IMR-90 (cell line): ENCODE measurements around the gene WDR47. TPM values are rescaled to one million over a fixed set of nuclear protein-coding genes. Genes with fewer than 3 reads are reported as not detected.

ENCODE experiments used
- ATAC-seq: fragments of 200-7000 bp; cut with Tn5 transposase; 2 replicates; pipeline ENCODE4 v1.9.1; 2020; ENCODE audit warnings: low read depth, mild to moderate bottlenecking, moderate library complexity
- BruUV-seq: library from RNA; stranded (reverse); fragments of 400-500 nt; replicated peaks from 2 replicates; lab custom pipeline; 2021; lab: Mats Ljungman, UMichigan
- CTCF ChIA-PET: fragments of 300-600 bp; formaldehyde crosslinking; extraction: SDS; loops from one replicate; lab custom pipeline; 2021; ENCODE audit warnings: antibody characterized with exemption; lab: Yijun Ruan, JAX
- POLR2A ChIA-PET: fragments of 300-600 bp; sonication (Branson Sonifier 250); formaldehyde crosslinking; loops from one replicate; lab custom pipeline; 2022; ENCODE audit warnings: antibody characterized with exemption; ENCODE audit not compliant: unreplicated experiment; lab: Charles Lee
- DNase-seq: peaks from one replicate; pipeline ENCODE4 v3.0.0; 2013
- H2AFZ ChIP-seq: replicated peaks from 2 replicates; pipeline ENCODE3; 2013; ENCODE audit warnings: low read length, mild to moderate bottlenecking; ENCODE audit not compliant: poor library complexity
- H2AK5ac ChIP-seq: 2 replicates; pipeline ENCODE4 v1.6.1; 2013; ENCODE audit warnings: low read depth, low read length, inconsistent platforms
- H2AK9ac ChIP-seq: replicated peaks from 2 replicates; pipeline ENCODE3; 2013; ENCODE audit warnings: mild to moderate bottlenecking, low read depth, low read length, moderate library complexity; ENCODE audit not compliant: poor library complexity
- H2BK120ac ChIP-seq: 2 replicates; pipeline ENCODE4 v1.6.1; 2013; ENCODE audit warnings: low read depth, low read length, inconsistent platforms
- H2BK15ac ChIP-seq: 3 replicates; pipeline ENCODE4 v1.6.1; 2013; ENCODE audit warnings: low read depth, low read length, inconsistent platforms
- H2BK20ac ChIP-seq: 2 replicates; pipeline ENCODE4 v1.6.1; 2013; ENCODE audit warnings: low read depth, mild to moderate bottlenecking, inconsistent platforms, low read length, moderate library complexity
- H2BK5ac ChIP-seq: 2 replicates; pipeline ENCODE4 v1.6.1; 2013; ENCODE audit warnings: mild to moderate bottlenecking, low read depth, low read length, inconsistent platforms; ENCODE audit not compliant: poor library complexity, severe bottlenecking
- H3K14ac ChIP-seq: replicated peaks from 2 replicates; pipeline ENCODE4 v1.6.1; 2013; ENCODE audit warnings: low read depth, low read length, inconsistent platforms
- H3K18ac ChIP-seq: 2 replicates; pipeline ENCODE4 v1.6.1; 2013; ENCODE audit warnings: low read depth, low read length, control low read depth
- H3K23ac ChIP-seq: 2 replicates; pipeline ENCODE4 v1.6.1; 2013; ENCODE audit warnings: low read depth, low read length, inconsistent platforms
- H3K27ac ChIP-seq: 2 replicates; pipeline ENCODE4 v1.5.1; 2013; ENCODE audit warnings: mild to moderate bottlenecking, control low read depth, low read length; ENCODE audit not compliant: insufficient read depth
- H3K27me3 ChIP-seq: 2 replicates; pipeline ENCODE4 v1.6.1; 2013; ENCODE audit warnings: low read length; ENCODE audit not compliant: control insufficient read depth, insufficient read depth
- H3K36me3 ChIP-seq: 2 replicates; pipeline ENCODE4 v1.6.1; 2013; ENCODE audit warnings: low read length, mixed read lengths; ENCODE audit not compliant: control insufficient read depth, insufficient read depth
- H3K4ac ChIP-seq: 2 replicates; pipeline ENCODE4 v1.6.1; 2013; ENCODE audit warnings: low read depth, low read length, inconsistent platforms
- H3K4me1 ChIP-seq: 2 replicates; pipeline ENCODE4 v1.6.1; 2013; ENCODE audit warnings: low read length, mixed read lengths; ENCODE audit not compliant: control insufficient read depth, insufficient read depth
- H3K4me2 ChIP-seq: 2 replicates; pipeline ENCODE4 v1.6.1; 2013; ENCODE audit warnings: low read depth, mild to moderate bottlenecking, control low read depth, low read length, moderate library complexity
- H3K4me3 ChIP-seq: 2 replicates; pipeline ENCODE4 v1.5.1; 2013; ENCODE audit warnings: low read depth, mild to moderate bottlenecking, control low read depth, low read length, moderate library complexity; ENCODE audit not compliant: insufficient read depth
- H3K56ac ChIP-seq: 2 replicates; pipeline ENCODE4 v1.6.1; 2013; ENCODE audit warnings: low read length, inconsistent platforms; ENCODE audit not compliant: insufficient read depth; ENCODE audit errors: extremely low read depth
- H3K79me1 ChIP-seq, 2 experiments: 2 replicates each; pipeline ENCODE4 v1.6.1; 2013; ENCODE audit warnings: low read length in 2 of 2, inconsistent platforms in 1 of 2, low read depth in 1 of 2
- H3K9ac ChIP-seq: 2 replicates; pipeline ENCODE4 v1.6.1; 2013; ENCODE audit warnings: low read depth, low read length, control low read depth
- H3K9me1 ChIP-seq: 2 replicates; pipeline ENCODE4 v1.6.1; 2013; ENCODE audit warnings: low read length, inconsistent platforms; ENCODE audit not compliant: insufficient read depth
- H3K9me3 ChIP-seq: 2 replicates; pipeline ENCODE4 v1.6.1; 2013; ENCODE audit warnings: low read length; ENCODE audit not compliant: control insufficient read depth, insufficient read depth
- H4K20me1 ChIP-seq: 2 replicates; pipeline ENCODE4 v1.6.1; 2013; ENCODE audit warnings: low read length, inconsistent platforms; ENCODE audit not compliant: insufficient read depth
- H4K5ac ChIP-seq: 2 replicates; pipeline ENCODE4 v1.6.1; 2013; ENCODE audit warnings: mild to moderate bottlenecking, low read depth, low read length, control low read depth
- H4K8ac ChIP-seq, 2 experiments: 2 replicates each; pipeline ENCODE4 v1.6.1; 2013; ENCODE audit warnings: low read depth in 2 of 2, low read length in 2 of 2, control low read depth in 1 of 2, inconsistent platforms in 1 of 2
- H4K91ac ChIP-seq: 2 replicates; pipeline ENCODE4 v1.6.1; 2013; ENCODE audit warnings: low read depth, low read length, inconsistent platforms; ENCODE audit not compliant: insufficient read depth
- BHLHE40 ChIP-seq: fragments of 150-350 bp; IDR thresholded peaks from 2 replicates; pipeline ENCODE4 v1.6.1; 2016; ENCODE audit warnings: mild to moderate bottlenecking, low read depth, low read length
- CEBPB ChIP-seq: IDR thresholded peaks from 2 replicates; pipeline ENCODE4 v1.6.1; 2012; ENCODE audit warnings: low read depth, low read length, improper control_type of control experiment
- CHD1 ChIP-seq: IDR thresholded peaks from 2 replicates; pipeline ENCODE4 v1.6.1; 2012; ENCODE audit warnings: low read depth, low read length, improper control_type of control experiment
- FOS ChIP-seq: fragments of 150-350 bp; IDR thresholded peaks from 2 replicates; pipeline ENCODE4 v1.6.1; 2016; ENCODE audit warnings: low read depth, low read length
- MAFK ChIP-seq: IDR thresholded peaks from 2 replicates; pipeline ENCODE4 v1.6.1; 2012; ENCODE audit warnings: low read depth, low read length, improper control_type of control experiment
- MAZ ChIP-seq: IDR thresholded peaks from 2 replicates; pipeline ENCODE4 v1.6.1; 2012; ENCODE audit warnings: low read depth, mild to moderate bottlenecking, low read length, improper control_type of control experiment, moderate library complexity, borderline replicate concordance
- MXI1 ChIP-seq: IDR thresholded peaks from 2 replicates; pipeline ENCODE4 v1.6.1; 2012; ENCODE audit warnings: low read depth, mild to moderate bottlenecking, low read length, moderate library complexity, borderline replicate concordance
- NFE2L2 ChIP-seq: fragments of 150-350 bp; IDR thresholded peaks from 2 replicates; pipeline ENCODE4 v1.6.1; 2016; ENCODE audit warnings: low read depth, mild to moderate bottlenecking, low read length
- RAD21 ChIP-seq: IDR thresholded peaks from 2 replicates; pipeline ENCODE4 v1.6.1; 2012; ENCODE audit warnings: low read length, improper control_type of control experiment
- RCOR1 ChIP-seq: IDR thresholded peaks from 2 replicates; pipeline ENCODE4 v1.6.1; 2012; ENCODE audit warnings: mild to moderate bottlenecking, low read length, improper control_type of control experiment; ENCODE audit not compliant: insufficient replicate concordance
- RFX5 ChIP-seq: IDR thresholded peaks from 2 replicates; pipeline ENCODE4 v1.8.0; 2012; ENCODE audit warnings: low read depth, mild to moderate bottlenecking, low read length, moderate library complexity
- SMC3 ChIP-seq: fragments of 150-350 bp; IDR thresholded peaks from 2 replicates; pipeline ENCODE4 v1.6.1; 2016; ENCODE audit warnings: low read depth, mild to moderate bottlenecking, antibody characterized with exemption, low read length, moderate library complexity
- WGBS, 2 experiments: methylation state at CpG; one replicate each; pipeline versions ENCODE4 v1.1.5 to v1.1.7; 2013; ENCODE audit warnings: missing lambda C conversion rate in 2 of 2; ENCODE audit not compliant: insufficient read length in 1 of 2; ENCODE audit errors: extremely low coverage in 2 of 2; 5-methylcytosine and 5-hydroxymethylcytosine counted together
- dilution Hi-C: fragments of 300-500 bp; cut with HindIII; formaldehyde crosslinking; loops from one replicate; pipeline ENCODE4 v1.14.3; 2018; ENCODE audit warnings: low sequenced_read_pairs; ENCODE audit not compliant: unreplicated experiment
- in situ Hi-C: fragments of 300-500 bp; cut with MboI; formaldehyde crosslinking; loops from 3 replicates; pipeline ENCODE4 v1.14.3; 2019; ENCODE audit warnings: low sequenced_read_pairs, inconsistent platforms, mixed read lengths
- intact Hi-C: fragments of 100-400 bp; cut with micrococcal nuclease; formaldehyde crosslinking; loops from 2 replicates; pipeline ENCODE4 v1.10.0; 2022
- polyA plus RNA-seq, 3 experiments: library from polyadenylated mRNA; depleted of rRNA; stranded (reverse); fragments of >200 nt; gene quantifications; 2 replicates each; pipeline ENCODE4 v1.2.3, GENCODE V29; 2012; ENCODE audit warnings: low replicate concordance in 1 of 3
- total RNA-seq: library from RNA; depleted of rRNA; stranded (reverse); fragments of >200 nt; gene quantifications from 2 replicates; pipeline ENCODE4 v1.2.3, GENCODE V29; 2012
- TF ChIP-seq, protein P1 (sequence below): conservative IDR thresholded peaks from 2 replicates; pipeline ENCODE4 v1.5.1; 2012; ENCODE audit warnings: mild to moderate bottlenecking, low read depth, low read length, improper control_type of control experiment
- TF ChIP-seq, protein P2 (sequence below): fragments of 150-350 bp; IDR thresholded peaks from 2 replicates; pipeline ENCODE4 v1.6.1; 2016; ENCODE audit warnings: low read depth, mild to moderate bottlenecking, low read length, moderate library complexity, borderline replicate concordance

The WDR47 gene
- total and polyA plus RNA-seq, 2 of the 4 experiments (the other 2 are of a cell fraction) = 8.2 to 17.4 TPM

GRCh38 chr1:108955881-108956280 lies 86.0 kb downstream of the WDR47 start:
- Histone ChIP-seq H2AFZ (no peak overlapping the region), H3K23ac (no peak overlapping the region), H4K20me1 (peaks cover 14% of the 10 kb centered on the region; the same call in 1 of the 2 replicates), H3K4me1 (no peaks in the 10 kb centered on the region), H4K8ac (no peak overlapping the region), H3K36me3 (peaks cover 7% of the 10 kb centered on the region), H4K91ac (no peak overlapping the region), H2BK5ac (no peak overlapping the region), H3K14ac (no peak overlapping the region), H2AK9ac (no peak overlapping the region), H3K9me1 (peaks cover 7% of the 10 kb centered on the region; the same call in 1 of the 2 replicates), H3K56ac (no peak overlapping the region), H3K9ac (no peak overlapping the region), H2BK20ac (no peak overlapping the region), H3K4me3 (no peak overlapping the region), H3K27ac (no peak overlapping the region), H2BK120ac (no peak overlapping the region), H2BK15ac (no peak overlapping the region), H3K18ac (no peak overlapping the region), H4K5ac (no peak overlapping the region), H2AK5ac (no peak overlapping the region), H3K9me3 (no peaks in the 10 kb centered on the region), H3K79me1 (peaks cover 19 to 62% of the 10 kb centered on the region in 2 experiments), H3K4ac (no peak overlapping the region), H3K27me3 (no peaks in the 10 kb centered on the region), H3K4me2 (no peak overlapping the region)
- CTCF ChIA-PET = no interaction called here
- TF ChIP-seq FOS (no peak), CEBPB (no peak), SMC3 (no peak), RFX5 (no peak), CHD1 (no peak), MXI1 (no peak), MAZ (no peak), RAD21 (no peak), BHLHE40 (no peak), MAFK (no peak), NFE2L2 (no peak), RCOR1 (no peak)
- TF ChIP-seq, protein P1, sequence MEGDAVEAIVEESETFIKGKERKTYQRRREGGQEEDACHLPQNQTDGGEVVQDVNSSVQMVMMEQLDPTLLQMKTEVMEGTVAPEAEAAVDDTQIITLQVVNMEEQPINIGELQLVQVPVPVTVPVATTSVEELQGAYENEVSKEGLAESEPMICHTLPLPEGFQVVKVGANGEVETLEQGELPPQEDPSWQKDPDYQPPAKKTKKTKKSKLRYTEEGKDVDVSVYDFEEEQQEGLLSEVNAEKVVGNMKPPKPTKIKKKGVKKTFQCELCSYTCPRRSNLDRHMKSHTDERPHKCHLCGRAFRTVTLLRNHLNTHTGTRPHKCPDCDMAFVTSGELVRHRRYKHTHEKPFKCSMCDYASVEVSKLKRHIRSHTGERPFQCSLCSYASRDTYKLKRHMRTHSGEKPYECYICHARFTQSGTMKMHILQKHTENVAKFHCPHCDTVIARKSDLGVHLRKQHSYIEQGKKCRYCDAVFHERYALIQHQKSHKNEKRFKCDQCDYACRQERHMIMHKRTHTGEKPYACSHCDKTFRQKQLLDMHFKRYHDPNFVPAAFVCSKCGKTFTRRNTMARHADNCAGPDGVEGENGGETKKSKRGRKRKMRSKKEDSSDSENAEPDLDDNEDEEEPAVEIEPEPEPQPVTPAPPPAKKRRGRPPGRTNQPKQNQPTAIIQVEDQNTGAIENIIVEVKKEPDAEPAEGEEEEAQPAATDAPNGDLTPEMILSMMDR = no peak
- TF ChIP-seq, protein P2, sequence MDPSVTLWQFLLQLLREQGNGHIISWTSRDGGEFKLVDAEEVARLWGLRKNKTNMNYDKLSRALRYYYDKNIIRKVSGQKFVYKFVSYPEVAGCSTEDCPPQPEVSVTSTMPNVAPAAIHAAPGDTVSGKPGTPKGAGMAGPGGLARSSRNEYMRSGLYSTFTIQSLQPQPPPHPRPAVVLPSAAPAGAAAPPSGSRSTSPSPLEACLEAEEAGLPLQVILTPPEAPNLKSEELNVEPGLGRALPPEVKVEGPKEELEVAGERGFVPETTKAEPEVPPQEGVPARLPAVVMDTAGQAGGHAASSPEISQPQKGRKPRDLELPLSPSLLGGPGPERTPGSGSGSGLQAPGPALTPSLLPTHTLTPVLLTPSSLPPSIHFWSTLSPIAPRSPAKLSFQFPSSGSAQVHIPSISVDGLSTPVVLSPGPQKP = no peak
- no peak for DNase-seq
- no peak for ATAC-seq
- no TSS peak for BruUV-seq
- WGBS, 2 experiments = no CpG with 5 or more reads among the region's 3 CpGs
- dilution Hi-C loops (no loop called here), in situ Hi-C loops (no loop called here), intact Hi-C loops (no loop called here)
- POLR2A ChIA-PET = no interaction called here
